GM18508 (cell line): ENCODE results near the gene DLEC1.

Experiments
- ATAC-seq: cut with Tn5 transposase; IDR thresholded peaks from one replicate; pipeline ENCODE4 v1.9.1; 2021; ENCODE audit warnings: moderate number of reproducible peaks; ENCODE audit not compliant: insufficient read depth, unreplicated experiment

DLEC1 gene

GRCh38 chr3:38016410-38016809 is 22.6 kb upstream of the DLEC1 start:
- ATAC-seq: no peak

GRCh38 chr3:38016847-38017444 is 22.1 kb upstream of the DLEC1 start:
- ATAC-seq: no peak

DNA sequence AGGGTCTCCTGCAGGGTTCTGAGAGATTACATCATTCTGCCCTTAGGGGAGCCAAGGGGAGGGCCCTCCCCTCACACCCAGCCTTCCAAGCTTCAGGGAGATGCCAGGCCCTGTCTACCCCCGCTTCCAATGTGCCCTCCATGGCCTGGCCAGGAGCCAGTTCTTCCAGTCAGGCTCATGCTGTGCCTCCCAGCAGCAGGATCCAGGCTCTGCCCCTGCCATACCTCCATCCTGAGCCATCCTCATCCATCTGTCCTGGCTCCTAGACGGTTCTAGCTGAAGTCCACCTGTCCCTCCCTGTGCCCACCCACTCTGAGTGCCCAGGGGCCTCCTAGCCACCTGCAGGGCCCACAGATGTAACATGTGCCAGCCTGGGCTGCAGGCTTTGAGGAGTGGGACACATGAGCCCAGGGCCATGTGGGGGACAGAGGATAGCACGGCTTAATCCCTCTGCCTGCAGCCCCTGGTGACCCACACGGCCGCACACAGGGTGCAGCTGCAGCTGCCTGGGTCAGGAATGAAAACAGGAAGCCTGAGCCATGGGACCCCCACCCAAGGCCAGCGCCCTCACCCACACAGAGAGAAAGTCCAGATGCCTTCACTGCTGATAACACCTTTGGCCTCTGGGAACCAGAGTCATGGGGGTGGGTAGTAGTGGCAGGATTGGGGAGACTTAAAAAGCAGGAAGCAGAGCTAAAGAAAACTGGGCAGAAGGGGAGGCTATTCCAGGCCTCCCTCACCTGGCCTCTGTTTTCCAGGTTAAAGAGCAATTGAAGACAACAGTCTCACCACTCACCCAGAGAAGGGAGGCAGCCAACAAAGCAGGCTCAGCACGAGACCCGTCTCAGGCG is 21.3 kb upstream of the DLEC1 start:
- ATAC-seq: no peak

DNA sequence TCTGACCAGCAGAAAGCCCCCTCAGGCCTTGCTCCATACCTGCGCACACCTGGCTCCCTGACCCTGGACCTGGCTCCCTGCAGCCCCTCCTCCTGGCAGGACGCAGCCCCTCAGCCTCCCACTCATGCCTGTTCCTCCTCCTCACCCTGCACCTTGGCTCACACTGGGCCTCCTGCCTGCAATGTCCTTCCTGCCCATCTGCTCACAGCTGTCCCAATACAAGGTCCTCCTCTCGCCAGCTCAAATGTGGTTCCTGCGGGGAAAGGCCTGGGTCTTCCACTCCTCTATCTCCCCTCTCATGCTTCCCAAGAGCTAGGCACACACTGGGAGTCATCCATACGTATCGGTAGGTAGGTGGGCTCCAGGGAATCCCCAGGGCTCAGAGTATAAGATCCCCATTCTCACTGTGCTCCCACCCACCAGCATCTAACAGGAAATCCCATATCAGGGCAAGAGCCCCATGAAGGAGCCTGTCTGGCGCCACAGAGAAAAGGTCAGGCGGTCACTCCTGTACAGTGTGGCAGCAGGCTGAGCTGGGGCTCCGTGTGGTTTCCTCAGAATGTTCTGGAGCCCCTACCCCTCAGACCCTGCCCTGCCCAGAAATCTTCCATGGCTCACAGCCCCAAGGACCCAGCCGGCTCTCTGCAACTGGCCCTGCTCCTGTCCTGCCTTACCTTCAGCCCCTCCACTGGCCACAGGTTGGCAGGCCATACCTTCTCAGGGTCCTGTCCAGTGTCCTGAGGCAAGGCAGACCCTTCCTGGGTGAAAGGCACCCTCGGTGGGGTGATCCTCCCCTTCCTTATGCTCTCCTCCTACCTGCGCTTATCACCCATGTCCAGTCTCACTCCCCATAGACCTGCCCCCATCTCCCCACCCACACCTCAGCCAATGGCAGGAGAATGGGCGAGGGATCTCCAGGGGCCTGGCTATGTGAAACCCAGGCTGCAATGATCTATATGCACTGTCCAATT is 20.4 kb upstream of the DLEC1 start:
- no peak for ATAC-seq

DNA sequence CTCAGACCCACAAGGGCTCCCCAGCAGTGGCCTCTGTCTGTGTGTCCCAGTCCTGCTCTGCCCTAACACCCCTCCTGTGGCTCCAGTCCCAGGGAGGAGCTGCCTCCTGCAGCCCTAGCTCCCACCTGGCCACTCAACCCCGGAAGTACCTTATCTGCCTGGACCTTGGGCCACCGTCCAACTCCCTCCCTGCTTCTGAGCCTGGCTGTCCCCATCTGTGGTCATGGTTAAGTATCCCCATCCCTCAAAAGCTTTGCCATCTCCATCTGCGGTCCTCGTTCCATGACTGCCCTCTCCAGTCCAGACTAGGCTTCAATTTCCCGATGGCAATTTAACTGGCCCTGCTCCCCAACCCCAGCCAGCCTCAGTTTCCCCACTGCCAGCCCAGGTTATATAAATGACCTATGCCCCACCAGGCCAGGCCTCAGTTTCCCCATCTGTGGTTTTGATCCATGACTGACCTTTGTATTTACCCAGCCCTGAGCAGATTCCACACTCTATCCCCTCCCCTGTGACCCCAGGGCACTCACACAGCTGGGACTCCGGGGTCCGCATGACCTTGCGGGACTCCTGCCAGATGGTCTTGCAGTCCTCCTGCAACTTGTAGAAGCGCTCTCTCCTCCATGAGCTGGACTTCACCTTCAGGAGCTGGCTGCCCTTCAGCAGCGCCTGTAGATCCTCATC is 19.2 kb upstream of the DLEC1 start:
- ATAC-seq: no peak

- no peak for ATAC-seq
Observed at GRCh38 chr3:38020342-38020726, 18.7 kb upstream of the DLEC1 start.

GRCh38 chr3:38021196-38021595 is 17.8 kb upstream of the DLEC1 start:
- no peak for ATAC-seq

DNA sequence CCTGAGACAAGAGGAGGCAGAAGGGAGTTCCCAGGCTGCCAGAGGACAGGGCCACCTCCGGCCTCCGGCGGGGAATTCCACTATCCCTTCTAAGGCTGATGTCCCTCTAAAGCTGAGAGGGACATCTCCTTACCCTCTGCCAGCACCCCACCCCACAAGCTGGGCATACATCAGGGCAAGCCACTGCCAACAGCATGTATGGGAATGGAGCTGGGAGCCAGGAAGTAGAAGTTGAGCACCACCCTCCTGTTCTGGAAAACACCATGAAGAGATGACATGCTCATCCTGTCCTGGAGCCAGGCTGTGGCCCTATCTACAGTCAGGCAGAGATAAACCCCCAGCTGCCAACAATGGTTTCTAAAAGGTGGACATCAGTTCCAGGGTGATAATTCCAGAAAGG is 16.7 kb upstream of the DLEC1 start:
- no peak for ATAC-seq

GRCh38 chr3:38022896-38023709 is 15.9 kb upstream of the DLEC1 start:
- no peak for ATAC-seq

- ATAC-seq: no peak
Observed at GRCh38 chr3:38026856-38027255, 12.2 kb upstream of the DLEC1 start.

- no peak for ATAC-seq
Observed at GRCh38 chr3:38027466-38028465, 11.2 kb upstream of the DLEC1 start.

- ATAC-seq: no peak
Observed at GRCh38 chr3:38028621-38029361, 10.2 kb upstream of the DLEC1 start.

DNA sequence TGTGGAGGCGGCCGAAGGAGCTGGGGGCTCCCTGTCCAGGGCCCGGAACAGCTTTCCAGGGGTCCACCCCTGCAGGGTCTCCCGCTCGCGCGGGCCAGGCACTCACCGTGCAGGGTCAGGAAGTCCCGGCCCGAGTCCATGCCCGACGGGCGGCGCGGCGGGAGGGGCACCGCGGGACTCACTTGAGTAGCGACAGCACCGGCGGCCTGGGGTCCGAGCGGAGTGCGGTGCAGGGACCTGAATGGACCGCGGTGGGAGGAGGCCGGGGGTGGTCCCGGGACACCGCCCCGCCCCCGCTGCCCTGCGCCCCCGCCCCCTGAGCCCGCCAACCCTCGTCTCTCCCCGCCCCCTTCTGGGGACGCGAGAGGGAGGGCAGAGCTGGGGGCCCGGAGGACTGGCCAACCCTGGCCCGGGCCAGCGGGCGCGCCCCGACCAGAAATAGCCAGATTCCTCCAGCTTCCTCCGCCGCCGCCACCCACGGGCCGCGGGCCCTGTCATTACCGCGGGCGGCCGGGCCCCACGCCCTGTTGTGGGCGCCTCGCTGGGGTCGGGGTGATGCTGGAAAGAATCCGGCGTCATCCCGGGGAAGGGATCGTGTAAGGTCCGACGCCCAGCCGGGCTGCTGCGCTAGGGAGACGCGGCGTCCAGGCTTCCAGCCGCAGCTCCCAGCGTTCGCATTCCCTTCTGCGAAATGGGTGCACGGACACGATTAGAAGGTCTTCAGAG is 9.4 kb upstream of the DLEC1 start, which contains the start of gene PLCD1:
Gene PLCD1, minus strand, starts transcription at position 243 of the 726 bp plus-strand sequence. Its CDS starts 103 bp downstream, at position 140.
- ATAC-seq: no peak

DNA sequence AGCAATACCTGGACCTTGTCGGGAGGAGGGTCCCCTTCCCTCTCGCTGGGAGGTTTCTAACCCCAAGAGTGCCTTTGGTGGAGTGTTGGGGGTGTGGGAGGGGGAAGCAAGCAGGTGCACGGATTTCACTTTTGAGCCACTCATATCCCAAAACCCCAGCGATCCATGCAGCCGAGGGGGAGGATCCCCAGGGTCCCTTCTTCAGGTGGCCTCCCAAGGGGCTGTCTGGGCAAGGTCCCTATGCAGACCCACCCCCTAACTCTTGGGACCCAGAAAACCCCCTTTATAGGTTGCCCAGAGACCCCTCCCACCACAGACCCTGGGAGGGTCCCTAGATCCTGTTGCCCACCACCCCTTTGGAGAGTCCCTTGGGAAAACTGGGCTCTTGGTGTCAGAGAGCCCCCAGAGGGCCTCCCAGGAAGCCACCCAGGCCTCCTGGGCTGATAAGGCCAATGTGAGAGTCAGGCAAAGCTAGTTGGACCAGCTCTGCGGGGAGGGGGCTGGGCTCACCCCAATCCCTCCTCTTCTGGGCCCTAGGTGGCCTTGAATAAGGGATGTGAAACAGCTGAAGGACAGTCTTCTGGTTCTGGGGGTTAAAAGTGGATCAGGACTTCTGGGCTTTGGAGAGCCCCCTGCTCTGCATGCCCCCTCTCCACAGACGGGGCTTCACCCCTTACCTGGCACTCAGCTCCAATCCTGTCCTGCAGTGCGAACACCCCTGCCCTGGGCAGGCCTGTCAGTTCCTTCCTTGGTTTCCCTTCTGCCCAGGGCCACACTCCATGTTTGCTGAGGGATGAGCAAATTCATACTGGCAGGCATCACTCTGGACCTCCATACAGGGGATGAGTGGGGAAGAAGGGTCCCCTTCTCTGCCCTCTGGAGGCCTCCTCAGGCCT is 8.6 kb upstream of the DLEC1 start:
- no peak for ATAC-seq

DNA sequence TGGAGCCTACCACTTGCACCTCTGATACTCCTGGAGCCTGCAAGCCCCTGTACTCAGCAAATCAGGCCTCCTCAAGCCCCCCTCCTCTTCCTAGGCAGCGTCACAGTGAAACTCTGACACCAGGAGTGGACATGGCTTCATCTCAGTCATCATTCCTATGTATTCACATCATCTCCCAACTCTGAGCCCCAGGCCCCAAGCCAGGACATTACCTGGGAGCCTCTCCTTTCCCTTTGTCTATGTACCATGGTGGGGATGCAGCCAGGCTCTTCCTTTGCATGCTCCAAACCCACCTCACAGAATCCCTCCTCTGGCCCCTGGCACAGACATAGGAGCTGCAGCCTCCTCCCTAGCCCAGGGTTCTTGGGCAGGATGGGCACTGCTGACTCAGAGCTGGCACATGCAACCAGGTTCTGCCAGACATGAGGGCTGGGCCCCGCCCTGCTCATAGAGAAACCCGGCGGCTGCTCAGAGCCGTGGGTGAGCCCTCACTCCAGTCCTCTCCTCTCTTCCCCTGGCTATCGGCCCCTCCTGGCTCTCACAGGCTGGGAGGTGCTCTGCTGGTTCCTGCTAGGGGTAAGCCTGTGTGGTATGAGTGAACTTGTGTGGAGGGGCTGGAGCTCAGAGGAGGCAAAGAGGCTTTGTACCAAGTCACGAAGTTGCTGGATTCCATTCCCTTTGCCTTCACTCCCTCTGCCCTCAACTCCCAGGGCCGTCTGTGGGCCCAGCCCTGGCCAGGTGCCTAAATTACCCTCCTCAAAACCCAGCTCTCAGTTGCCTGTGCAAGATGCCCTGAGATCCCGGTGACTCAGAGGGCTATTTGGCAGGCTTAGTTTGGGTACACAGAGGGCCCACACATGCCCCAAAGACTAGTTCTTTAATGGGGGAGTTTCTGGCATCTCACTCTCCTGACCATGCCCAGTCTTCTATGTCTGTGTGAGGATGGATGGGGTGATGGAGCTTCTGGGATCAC is 7.7 kb upstream of the DLEC1 start:
- ATAC-seq: no peak
